Panc1 (cell line): ENCODE data around the gene TRAM2. TPM values are rescaled to one million over a fixed set of nuclear protein-coding genes. Genes with fewer than 3 reads are reported as not detected.

Source experiments
- ATAC-seq: fragments of 200-7000 bp; cut with Tn5 transposase; 2 replicates; pipeline ENCODE4 v1.9.1; 2020; ENCODE audit warnings: mild to moderate bottlenecking, moderate library complexity
- BruUV-seq: library from RNA; stranded (reverse); fragments of 400-500 nt; replicated peaks from 2 replicates; lab custom pipeline; 2021; lab: Mats Ljungman, UMichigan
- CTCF ChIA-PET: fragments of 300-600 bp; sonication (Branson Sonifier 250); formaldehyde crosslinking; loops from one replicate; lab custom pipeline; 2022; ENCODE audit warnings: antibody characterized with exemption; lab: Charles Lee
- POLR2A ChIA-PET: fragments of 300-600 bp; sonication (Branson Sonifier 250); formaldehyde crosslinking; loops from one replicate; lab custom pipeline; 2022; ENCODE audit warnings: antibody characterized with exemption; lab: Charles Lee
- DNase-seq: peaks from one replicate; pipeline ENCODE4 v3.0.0-alpha.2; 2010; ENCODE audit warnings: low read depth, low spot score
- H3K27ac ChIP-seq: 2 replicates; pipeline ENCODE4 v1.5.1; 2011; ENCODE audit warnings: mild to moderate bottlenecking, low read length, inconsistent platforms
- H3K27me3 ChIP-seq: fragments of 200-500 bp; sonication (Bioruptor generic); 2 replicates; pipeline ENCODE4 v1.6.0; 2014; ENCODE audit warnings: low read length, inconsistent platforms; ENCODE audit not compliant: control insufficient read depth, insufficient read depth
- H3K36me3 ChIP-seq: fragments of 200-500 bp; sonication (Bioruptor generic); 2 replicates; pipeline ENCODE4 v1.5.1; 2014; ENCODE audit warnings: inconsistent platforms, mild to moderate bottlenecking, low read length, moderate library complexity; ENCODE audit not compliant: control insufficient read depth, insufficient read depth
- H3K4me1 ChIP-seq: 2 replicates; pipeline ENCODE4 v1.5.1; 2011; ENCODE audit warnings: inconsistent platforms, mild to moderate bottlenecking, low read length, moderate library complexity; ENCODE audit not compliant: control insufficient read depth, insufficient read depth
- H3K4me3 ChIP-seq, 2 experiments: 2 replicates each; pipeline ENCODE4 v1.5.1; 2011 to 2012; ENCODE audit warnings: low read depth in 2 of 2, low read length in 2 of 2, mild to moderate bottlenecking in 2 of 2, inconsistent platforms in 1 of 2, moderate library complexity in 1 of 2
- H3K9me3 ChIP-seq: fragments of 200-500 bp; sonication (Bioruptor generic); 2 replicates; pipeline ENCODE4 v1.5.1; 2014; ENCODE audit warnings: low read depth, mild to moderate bottlenecking, inconsistent platforms, low read length, moderate library complexity; ENCODE audit not compliant: control insufficient read depth, insufficient read depth
- CTCF ChIP-seq: fragments of 450-650 bp; IDR thresholded peaks from 2 replicates; pipeline ENCODE4 v1.5.1; 2017; ENCODE audit warnings: mild to moderate bottlenecking
- POLR2AphosphoS5 ChIP-seq: IDR thresholded peaks from 2 replicates; pipeline ENCODE4 v1.6.1; 2012; ENCODE audit warnings: mild to moderate bottlenecking, low read depth, low read length, moderate library complexity
- REST ChIP-seq, 2 experiments: IDR thresholded peaks; 2 replicates each; pipeline ENCODE4 v1.6.1; 2011 to 2012; ENCODE audit warnings: low read depth in 2 of 2, control low read depth in 1 of 2, low read length in 1 of 2, mild to moderate bottlenecking in 1 of 2, moderate library complexity in 1 of 2; ENCODE audit not compliant: insufficient read depth in 1 of 2
- SIN3A ChIP-seq: IDR thresholded peaks from 2 replicates; pipeline ENCODE4 v1.6.1; 2012; ENCODE audit warnings: low read depth, mild to moderate bottlenecking, low read length, moderate library complexity, borderline replicate concordance; ENCODE audit not compliant: insufficient read depth
- TCF7L2 ChIP-seq: IDR thresholded peaks from 2 replicates; pipeline ENCODE4 v1.6.1; 2011; ENCODE audit warnings: mild to moderate bottlenecking, low read depth, low read length, inconsistent platforms
- in situ Hi-C: cut with HindIII; loops from 2 replicates; pipeline ENCODE4 v1.10.0; 2016; ENCODE audit warnings: low sequenced_read_pairs, low pct_unique_long_range_greater_than_20kb
- intact Hi-C: fragments of 100-400 bp; cut with micrococcal nuclease; formaldehyde crosslinking; loops from one replicate; pipeline ENCODE4 v1.10.0; 2022; ENCODE audit not compliant: unreplicated experiment
- total RNA-seq: library from RNA; stranded (reverse); gene quantifications from one replicate; pipeline ENCODE4 v1.2.1, GENCODE V29; 2021; ENCODE audit not compliant: unreplicated experiment

The TRAM2 gene
- total RNA-seq, 1 experiment from 2014 or later, result 56.7 TPM

DNA sequence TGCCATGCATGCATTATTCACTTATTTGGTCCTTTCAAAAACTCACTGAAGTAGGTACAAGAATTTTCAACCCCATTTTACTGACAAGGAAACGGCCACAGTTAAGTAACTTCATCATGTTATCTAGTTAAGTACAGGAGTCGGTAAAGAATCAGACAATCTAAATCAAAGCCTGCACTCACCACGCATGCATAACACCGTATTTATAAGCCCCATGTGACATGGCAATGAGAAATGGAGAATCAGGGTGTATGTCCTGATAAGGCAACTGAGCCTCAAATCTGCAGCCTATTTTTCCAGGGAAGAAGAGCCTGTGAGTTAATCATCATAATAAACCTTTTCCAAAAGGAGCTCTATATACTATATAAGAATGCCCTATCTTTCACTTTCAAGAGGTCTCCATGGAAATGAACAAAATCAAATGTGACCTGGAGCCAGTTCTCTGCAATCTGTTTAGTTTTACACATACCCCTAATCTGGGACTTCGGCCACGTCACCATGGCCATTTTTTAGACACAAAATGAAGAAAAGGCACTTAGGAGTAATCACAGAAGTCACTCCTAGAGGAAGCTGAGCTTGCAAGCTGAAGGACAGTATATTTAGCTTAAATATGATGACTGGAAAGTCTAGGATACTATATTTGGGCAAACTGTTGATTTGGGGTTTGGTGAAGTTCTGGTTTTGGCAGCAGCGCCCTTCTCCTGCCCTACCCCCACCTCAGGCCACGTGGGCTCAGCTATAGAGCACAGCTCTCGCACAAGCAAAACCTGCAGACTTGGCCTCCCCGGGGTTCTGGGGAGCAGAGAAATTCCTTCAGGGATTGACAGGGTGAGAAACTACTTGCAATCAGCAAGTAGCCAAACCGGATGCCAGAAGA, 19.2 kb downstream of the TRAM2 start:
- Histone ChIP-seq H3K9me3 (no peaks in the 10 kb centered on the region), H3K4me1 (peaks cover 40% of the 10 kb centered on the region), H3K27me3 (no peaks in the 10 kb centered on the region), H3K27ac (peak overlapping the region; percentile 20; the same call in 1 of the 2 replicates), H3K36me3 (no peaks in the 10 kb centered on the region; the same call in 1 of the 2 replicates), H3K4me3 (no peak overlapping the region)
- ChIA-PET POLR2A (no interaction called here), CTCF (no interaction called here)
- DNase-seq (no peak), ATAC-seq (no peak; the same call in 1 of the 2 replicates)
- no peak for TF ChIP-seq TCF7L2
- TF ChIP-seq SIN3A, result no peak
- in situ Hi-C loops, result no loop called here
- BruUV-seq, result no TSS peak
- intact Hi-C loops, result no loop called here

DNA sequence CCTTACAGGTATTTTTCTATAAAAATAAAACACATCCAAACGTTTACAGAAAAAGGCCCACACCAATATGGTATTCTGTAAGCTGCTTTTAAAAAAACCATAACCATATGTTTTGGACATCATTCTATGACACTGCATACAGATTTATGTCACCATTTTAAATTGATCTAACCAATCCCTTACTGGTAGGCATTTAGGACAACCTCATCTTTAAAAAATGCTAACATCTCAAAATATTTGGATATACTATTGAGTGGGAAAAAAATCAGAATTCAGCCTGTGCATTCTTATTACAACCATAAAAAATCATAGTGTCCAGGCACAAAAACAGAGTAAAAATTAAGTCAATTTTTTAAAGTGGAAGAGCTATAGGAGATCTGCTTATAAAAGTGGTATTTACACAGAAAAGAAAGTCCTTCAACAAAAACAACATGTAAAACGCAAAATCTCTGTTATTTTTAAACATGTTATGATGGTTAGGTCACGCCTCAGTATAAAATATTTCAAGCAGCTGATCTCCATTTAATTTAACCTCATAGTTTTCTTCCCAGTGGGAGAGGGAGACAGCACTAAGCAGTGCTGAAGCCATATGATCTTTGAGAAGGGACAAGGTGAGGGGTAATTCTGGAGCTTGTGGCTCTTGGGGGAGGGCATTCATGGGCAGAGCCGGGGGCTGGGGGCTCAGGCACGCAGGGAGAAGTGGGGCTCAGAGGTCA, 21.2 kb downstream of the TRAM2 start:
- ChIA-PET POLR2A (interaction anchor here (0.9 kb wide), 1 partner anchor 11 kb away, joined by 3 read pairs; no protein-coding TSS in a partner anchor), CTCF (no interaction called here)
- no peak for TF ChIP-seq REST (IDR thresholded peaks at IDR 0.05; ENCODE audit: insufficient read depth in 1 of 2, low read depth in 2 of 2, low read length in 1 of 2)
- no peak for TF ChIP-seq TCF7L2
- TF ChIP-seq POLR2AphosphoS5, result no peak
- TF ChIP-seq CTCF, result no peak
- TF ChIP-seq SIN3A, result no peak
- no TSS peak for BruUV-seq
- Histone ChIP-seq H3K4me3 (no peak overlapping the region), H3K27ac (peak overlapping the region; percentile 3; the same call in 1 of the 2 replicates), H3K4me1 (peaks cover 57% of the 10 kb centered on the region), H3K27me3 (no peaks in the 10 kb centered on the region), H3K36me3 (no peaks in the 10 kb centered on the region; the same call in 1 of the 2 replicates), H3K9me3 (no peaks in the 10 kb centered on the region)
- in situ Hi-C loops (no loop called here), intact Hi-C loops (no loop called here)
- DNase-seq, result no peak
- ATAC-seq, result no peak
